COR-L47 (cell line): ENCODE measurements around the gene PARP11.
"Not testable (repeated sequence)": the region's sequence is repeated elsewhere in the genome, so short reads cannot be mapped to it uniquely, and the experiment has no call there.

Experiments used
- DNase-seq: peaks from one replicate; lab custom pipeline; 2025; lab: John Stamatoyannopoulos, UW

PARP11 gene

DNA sequence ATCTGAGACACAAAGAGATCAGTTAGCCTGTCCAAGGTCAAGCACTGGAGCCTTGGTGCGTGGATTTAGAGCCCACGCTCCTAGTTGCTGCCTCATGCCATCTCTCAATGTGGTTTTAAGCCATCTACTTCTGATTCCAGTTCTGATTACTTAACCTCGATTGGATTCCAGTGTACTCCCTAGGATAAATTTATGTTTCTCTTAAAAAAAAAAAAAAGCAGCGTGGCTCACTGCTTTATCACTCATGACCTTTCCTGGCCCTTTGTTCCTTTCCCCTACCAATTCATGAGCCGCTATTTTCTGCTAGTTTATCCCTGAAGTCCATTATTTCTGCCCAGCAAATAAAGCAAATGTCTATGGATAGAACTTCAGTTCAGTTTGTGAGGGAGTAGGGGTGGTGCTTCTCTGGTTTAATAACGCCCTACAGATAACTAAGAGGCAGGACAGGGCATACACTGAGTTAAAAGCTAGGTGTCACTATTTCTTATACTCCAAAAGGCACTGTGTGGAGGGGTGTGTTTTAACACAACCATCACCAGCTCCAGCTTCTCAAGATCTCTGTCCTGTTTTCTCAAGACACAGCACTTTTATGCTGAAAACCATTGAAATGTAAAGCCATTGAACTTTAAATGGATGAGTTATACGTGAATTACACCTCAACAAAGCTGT is 9.8 kb upstream of the PARP11 start:
- no peak for DNase-seq

DNA sequence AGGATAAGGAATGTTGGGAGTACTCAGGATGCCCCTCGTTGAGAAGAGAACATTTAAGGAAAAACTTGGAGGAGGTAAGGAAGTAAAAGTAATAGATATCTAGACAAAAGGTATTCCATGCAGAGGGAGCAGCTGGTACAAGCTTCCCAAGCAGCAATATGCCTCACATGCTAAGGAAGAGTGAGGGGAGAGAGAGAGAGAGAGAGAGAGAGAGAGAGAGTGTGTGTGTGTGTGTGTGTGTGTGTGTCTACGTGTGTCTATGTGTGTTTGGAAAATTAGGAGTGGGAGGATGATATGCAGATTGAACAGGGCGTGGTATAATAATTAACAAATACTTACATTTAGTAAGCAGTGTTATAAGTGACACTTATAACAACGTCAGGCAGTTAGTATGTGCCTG is 9.2 kb upstream of the PARP11 start:
- no peak for DNase-seq

DNA sequence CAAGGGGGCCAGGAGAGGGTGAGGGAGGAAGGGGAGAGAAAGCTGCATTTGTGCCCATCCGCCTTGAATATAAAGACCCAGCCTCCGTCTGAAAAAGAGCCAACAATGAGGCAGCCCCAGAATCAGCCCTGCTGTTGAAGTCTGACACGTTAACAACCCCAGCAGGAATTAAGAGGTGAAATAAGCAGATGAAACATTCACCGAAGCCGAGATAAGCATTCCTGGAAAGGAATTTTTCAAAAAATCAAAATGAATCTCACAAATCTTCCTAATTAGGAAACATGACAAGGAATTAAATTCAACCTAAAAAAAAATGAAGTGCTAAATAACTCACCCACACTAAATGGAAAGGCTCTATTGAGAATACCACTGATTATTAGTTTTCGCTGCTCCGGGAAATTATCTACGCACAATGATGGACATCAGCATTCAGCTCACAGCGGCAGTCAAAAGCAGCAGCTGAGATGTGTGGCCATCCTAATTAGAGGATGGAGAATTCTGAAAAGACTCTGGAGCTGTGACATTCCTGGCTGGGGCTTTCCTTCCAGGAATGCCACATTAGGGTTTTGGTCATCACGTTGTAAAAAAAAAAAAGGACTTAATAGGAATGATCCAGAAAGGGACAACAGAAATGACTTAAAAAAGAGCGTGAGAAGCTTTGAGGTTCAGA is 8.2 kb upstream of the PARP11 start:
- DNase-seq = no peak

DNA sequence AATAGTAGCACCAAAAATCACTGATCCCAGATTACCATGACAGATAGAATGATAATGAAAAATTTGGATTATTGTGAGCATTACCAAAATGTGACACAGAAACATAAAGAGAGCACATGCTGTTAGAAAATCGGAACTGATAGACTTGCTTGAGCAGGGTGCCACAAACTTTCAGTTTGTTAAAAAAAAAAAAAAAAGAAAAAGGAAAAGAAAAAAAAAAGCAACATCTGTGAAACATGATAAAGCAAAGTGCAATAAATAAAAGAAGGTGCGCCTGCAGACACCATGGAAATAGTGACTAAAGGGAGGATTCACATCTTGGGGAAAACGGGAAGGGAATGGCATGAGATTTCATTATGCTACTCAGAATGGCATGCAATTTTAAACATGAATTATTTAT is 6.6 kb upstream of the PARP11 start:
- DNase-seq = no peak

DNA sequence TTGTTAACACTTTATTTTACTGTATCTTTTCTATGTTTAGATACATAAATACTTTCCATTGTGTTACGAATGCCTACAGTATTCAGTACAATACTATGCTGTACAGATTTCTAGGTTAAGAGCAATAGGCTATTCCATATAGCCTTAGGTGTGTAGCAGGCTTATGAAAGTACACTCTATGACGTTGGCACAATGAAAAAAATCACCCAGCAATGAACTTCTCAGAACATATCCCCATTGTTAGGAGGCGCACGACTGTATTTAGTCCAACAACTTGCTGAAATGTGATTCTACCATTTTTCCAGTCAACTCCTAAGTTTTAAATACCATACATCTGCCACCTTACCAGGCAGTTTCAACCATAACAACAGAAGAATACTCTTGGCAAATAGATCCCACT is 1.8 kb downstream of the PARP11 start:
- no peak for DNase-seq

DNA sequence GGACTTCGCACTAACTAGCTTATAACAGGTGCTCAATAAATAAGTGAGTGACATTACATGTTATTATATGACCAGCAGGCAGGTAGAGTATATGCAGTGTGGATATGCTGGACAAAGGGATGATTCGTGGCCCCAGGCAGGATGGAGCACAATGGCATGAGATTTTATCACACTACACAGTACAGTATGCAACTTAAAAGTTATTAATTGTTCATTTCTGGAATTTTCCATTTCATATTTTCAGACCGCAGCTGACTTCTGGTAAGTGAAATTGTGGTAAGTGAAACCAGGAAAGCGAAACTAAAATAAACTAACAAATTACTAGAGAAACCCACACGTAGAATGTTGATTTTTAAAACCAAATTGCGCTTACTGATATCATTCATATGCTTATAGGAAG is 3.3 kb downstream of the PARP11 start:
- DNase-seq = no peak

DNA sequence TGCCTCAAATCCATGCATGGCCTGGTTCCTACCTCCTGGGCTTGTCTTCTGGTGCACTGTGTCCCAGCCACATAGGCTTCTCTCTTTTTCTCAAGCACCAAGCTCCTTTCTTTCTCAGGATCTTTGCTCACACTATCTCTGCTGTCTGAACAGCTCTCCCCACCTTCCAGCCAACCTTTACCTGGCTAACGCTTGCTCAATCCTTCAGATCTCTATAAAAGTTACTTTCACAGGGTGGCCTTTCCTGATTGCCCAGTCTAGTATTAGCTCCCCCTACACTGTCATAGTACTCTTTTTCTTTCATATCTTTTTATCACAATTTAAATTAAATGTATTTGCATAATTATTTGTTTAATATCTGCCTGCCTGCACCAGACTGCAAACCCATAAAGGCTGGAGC is 3.8 kb downstream of the PARP11 start:
- DNase-seq = no peak

DNA sequence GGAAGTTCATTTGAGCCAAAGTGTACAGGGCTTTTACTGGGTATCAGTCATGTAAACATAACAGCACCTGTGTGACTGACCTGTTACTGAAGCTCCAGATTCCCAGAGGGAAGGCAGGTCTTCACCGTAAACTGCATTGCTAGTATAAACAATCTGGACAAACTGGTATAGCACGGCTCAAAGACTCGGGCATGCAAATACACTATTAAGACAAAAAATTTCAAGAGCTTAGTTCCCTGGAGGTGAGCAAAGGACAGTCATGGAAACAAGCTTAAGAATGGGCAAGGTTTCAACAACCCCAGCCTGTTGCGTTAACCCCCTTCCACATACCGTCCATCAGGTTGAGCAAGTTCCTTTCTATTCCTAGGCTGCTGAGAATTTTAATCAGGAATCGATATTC is 9.4 kb downstream of the PARP11 start:
- DNase-seq = no peak

DNA sequence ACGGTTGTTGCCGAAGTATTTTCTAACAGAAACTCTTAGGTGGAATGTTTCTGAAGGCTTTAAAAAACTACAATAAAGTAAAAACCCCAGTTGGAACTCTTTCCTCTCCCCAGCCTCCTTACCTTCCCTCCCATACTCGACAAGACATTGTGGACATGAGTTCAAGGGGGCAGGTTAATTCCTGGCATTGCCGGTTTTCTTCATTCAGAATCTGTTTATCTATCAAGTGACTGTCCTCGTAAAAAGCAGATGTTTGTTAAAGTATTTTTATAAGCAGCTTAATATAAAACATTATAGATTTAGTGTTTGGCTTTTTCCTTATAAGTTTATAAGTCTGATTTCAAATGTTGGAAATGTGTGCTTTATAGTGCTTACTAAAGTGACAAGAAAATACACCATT is 30.7 kb downstream of the PARP11 start:
- no peak for DNase-seq

DNA sequence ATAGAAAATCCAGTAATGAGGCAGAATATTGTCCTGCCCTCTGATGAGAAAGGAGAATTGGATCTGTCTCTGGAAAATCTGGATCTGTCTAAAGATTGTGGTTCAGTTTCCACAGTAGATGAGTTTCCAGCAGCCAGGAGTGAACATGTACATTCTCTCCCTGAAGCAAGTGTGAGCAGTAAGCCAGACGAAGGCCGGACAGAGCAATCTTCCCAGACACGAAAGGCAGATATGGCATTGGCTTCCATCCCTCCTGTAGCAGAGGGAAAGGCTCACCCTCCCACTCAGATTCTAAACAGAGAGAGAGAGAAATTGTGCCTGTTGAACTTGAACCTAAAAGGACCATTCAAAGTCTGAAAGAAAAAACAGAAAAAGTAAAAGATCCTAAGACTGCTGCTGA is 31.4 kb downstream of the PARP11 start:
- no peak for DNase-seq

DNA sequence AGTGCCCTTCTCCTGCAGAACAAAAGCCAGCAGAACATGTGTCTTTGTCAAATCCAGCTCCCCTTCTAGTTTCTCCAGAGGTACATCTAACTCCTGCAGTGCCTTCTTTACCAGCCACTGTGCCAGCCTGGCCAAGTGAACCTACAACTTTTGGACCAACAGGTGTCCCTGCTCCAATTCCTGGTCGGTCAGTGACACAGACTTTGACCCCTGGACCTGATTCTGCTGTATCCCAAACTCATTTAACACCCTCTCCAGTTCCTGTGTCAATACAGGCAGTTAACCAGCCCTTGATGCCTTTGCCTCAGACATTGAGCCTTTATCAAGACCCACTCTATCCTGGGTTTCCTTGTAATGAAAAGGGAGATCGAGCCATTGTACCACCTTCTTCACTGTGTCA is 32.4 kb downstream of the PARP11 start:
- DNase-seq = not testable (repeated sequence)

DNA sequence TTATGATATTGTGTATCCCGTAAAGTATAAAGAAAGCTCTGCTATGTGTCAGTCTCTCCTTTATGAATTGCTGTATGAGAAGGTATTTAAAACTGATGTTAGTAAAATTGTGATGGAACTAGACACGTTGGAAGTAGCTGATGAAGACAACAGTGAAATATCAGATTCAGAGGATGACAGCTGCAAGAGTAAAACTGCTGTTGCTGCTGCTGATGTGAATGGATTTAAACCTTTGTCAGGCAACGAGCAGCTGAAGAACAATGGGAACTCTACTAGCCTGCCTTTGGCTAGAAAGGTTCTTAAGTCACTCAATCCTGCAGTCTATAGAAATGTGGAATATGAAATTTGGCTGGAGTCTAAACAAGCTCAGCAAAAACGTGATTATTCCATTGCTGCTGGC is 33.5 kb downstream of the PARP11 start:
- DNase-seq = not testable (repeated sequence)

DNA sequence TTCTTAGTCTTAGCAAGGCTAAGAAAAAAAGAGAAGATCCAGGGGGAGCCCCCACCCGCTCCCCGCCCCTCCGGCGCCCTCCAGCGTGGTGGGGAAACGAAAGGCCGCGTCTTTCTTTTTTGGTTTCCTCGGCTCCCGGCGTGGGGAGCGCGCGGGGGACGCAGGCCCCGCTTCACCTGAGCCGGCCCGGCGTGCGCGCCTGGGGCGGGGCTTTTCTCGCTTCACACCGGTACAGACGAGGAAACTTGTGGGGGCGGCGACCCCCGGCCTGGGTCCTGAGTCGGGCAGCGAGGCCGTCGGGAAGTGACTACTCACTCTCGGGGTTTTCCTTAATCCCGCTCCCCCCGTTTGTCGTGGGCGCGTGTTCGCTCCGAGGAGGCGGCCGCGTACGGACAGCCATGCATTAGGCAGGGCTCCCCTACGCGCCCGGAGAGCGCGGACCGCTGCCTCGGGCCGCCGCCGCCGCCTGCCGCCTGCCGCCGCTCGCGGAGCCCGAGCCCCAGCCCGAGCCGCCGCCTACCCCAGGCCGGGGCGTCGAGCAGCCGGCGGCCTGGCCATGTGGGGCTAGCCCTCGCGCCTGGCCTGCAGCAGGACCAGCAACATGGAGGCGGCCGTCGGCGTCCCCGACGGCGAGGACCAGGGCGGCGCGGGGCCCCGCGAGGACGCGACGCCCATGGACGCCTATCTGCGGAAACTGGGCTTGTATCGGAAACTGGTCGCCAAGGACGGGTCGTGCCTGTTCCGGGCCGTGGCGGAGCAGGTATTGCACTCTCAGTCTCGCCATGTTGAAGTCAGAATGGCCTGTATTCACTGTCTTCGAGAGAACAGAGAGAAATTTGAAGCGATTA is 34.3 kb downstream of the PARP11 start:
- not testable (repeated sequence) for DNase-seq

DNA sequence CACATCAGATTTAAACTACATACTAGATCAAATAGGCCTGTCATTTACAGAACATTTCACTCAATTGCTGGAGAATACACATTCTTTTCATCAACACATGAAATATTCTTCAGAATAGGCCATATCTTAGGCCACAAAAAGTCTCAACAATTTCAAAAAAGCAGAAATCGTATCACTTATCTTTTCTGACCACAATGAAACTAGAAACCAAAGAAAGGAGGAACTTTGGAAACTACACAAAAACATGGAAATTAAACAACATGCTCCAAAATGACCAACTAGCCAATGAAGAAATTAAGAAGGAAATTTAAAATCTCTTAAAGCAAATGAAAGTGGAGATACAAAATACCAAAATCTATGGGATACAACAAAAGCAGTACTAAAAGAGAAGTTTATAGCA is 35.1 kb downstream of the PARP11 start:
- no peak for DNase-seq

DNA sequence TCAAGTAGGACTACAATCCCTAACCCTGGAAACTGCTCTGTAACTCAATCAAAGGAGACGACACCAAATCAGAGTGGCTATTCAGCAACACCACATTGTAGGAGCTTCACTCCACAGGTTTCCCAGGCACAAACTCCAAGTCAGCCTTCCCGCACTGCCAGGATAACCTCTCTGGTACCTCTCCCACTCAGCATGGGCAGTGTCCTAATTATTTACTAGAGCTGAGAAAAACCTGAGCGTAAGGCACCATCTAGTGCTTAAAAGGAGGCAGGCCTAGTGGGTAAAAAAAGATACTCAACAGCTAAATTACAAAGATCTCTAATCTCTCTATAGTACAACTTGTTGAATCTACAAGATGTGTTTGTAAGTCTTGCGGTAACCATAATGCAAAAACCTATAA is 36.1 kb downstream of the PARP11 start:
- DNase-seq = no peak

DNA sequence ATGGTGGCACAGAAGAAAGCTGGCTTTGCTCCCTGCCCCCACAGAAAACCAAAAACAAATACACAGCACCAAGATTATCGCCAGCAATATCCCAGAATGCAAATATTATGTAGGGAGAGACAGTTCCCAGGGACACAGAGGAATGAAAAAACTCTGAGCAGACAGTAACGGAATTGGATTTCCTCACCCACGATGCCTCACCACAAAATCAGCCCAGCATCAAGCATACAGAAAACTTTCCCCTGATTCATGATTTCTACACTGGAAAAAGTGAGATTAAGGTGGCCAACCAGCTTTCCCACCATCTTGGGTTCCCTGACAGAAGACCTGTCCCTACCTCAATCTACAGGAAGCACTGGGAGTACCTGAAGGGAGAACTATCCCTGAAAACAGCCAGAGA is 36.6 kb downstream of the PARP11 start:
- DNase-seq = no peak

DNA sequence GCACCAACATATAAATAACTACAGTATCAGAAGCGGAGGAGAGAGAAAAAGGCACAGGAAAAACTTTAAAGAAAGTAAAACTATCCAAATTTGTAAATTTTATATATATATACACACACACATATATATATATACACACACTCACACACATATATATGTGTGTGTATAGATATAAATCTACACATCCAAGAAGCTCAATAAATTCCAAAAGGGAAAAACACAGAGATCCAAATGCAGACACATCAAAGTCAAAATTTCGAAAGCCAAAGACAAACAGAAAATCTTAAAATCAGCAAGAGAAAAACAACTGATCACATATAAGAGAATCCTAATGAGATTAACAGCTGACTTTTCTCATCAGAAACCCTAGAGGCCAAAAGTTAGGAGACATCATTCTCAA is 37.3 kb downstream of the PARP11 start:
- no peak for DNase-seq

DNA sequence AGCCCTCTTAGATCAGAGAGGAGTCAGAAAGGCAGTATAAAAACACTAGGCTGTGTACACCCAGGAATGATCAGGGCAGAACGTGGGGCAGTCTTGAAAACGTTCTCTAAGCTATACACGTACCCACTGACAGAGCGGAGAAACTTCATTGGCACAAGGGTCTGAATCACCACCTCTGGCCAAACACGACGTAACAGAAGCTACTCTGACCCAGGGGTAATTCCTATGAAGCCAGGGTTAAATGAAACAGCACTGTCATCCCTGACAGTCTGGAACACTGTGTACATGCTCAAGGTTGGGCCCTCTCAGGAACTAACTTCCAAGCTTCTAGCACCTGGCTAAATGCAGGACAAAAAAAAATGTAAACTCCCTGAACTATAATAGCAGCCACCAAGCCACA is 38.4 kb downstream of the PARP11 start:
- no peak for DNase-seq

DNA sequence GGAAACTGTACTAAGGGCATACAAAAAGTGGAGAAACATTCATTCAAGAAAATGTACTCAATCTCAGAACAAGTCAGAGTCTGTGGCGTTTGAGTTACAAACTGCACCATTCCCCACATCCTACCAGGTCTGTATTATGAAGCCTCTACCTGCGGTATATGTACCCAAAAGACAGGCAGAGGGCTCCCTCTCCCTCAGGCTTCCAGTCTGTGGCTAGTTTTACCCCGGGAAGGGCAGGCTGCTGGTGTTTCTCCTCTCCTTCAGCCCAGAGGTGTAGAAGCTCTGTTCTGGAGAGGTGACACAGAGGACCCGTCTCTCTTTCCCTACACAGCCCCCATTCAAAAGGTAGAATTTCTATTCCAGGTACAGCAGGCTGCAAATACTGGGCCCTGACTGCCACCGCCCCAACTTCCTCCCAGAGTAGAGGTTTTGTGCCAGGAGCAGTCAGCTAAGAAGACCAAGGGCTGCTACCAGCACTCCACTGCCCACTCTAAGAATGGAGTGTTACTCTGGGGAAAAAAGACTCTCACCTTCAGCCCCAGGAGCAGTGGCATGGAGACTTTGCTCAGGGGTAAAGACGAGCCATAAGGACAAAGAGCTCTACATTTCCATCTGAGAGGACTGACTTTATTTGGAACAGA is 39.4 kb downstream of the PARP11 start:
- DNase-seq = no peak

DNA sequence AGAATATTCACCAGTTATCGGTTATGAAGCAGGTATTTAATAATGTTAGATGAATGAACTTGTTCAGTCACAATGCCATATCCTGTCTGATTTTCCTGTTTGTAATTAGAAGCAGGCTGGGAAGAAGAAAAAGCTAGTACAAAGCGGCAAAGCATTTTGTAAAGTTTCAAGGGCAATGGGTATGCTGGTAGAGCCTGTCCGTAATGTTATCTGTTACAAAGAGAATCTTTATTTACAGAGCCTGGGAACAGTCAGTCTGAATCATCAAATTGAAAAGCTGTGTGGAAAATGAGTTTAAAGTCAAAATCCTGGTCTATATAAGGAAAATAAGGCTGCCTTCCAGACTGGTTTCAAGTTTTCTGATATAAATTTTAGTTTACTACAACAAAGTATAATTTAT is 40.5 kb downstream of the PARP11 start:
- DNase-seq = no peak

DNA sequence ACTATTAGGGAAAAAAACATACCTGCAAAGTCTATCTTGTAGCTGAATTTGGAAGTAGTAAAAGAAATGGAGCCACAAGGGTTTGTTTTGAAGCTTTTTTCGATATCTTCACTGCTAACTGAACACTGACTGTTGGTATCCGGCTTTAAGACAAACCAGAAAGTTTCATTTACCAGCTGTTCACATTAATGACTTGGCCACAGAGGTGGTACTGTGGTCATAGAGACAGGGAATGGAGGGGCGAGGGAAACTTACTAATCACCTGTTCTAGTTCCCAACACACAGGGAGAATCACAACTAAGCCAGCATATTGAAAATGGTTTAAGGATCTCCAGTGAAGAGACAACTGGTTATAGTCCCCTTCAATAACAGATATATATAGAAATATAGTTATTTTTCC is 44.3 kb downstream of the PARP11 start:
- no peak for DNase-seq

DNA sequence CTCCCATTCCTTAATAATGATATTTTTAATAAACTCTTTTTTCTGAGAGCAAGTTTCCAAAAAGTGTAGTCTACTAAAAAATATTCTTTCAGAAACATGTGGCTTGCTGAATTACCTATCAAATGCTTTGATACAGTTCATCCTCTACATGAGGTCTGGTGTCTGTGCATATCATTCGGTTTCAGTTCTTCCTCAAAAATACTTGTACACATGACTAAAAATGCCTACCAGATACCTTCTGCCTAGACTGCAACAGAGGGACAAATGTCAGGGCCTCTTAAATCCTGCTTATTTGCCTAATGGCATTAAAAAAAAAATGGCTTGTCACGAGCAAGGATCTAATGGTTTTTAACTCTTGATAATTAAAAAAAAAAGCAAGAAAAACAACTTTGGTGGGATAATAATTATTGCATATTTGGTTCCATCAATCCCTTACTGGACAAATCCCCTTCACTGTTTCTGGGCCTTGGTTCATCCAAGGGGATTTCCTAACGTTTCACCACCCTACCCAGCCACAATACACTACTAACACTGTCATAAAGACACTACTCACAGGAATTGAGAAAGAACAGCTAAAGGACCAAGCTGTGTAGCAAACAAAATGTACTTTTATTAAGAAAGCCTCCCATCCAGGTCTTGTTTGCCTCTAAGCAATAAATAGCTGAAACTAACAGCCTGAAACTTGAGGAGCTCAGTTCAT is 45.7 kb downstream of the PARP11 start:
- no peak for DNase-seq
